Ramos (cell line): Measurements from ENCODE around the gene PNLIPRP2.

Source experiments
- in situ Hi-C: fragments of 300-500 bp; cut with MboI; formaldehyde crosslinking; loops from one replicate; pipeline ENCODE4 v1.14.3; 2022; ENCODE audit warnings: low sequenced_read_pairs; ENCODE audit not compliant: unreplicated experiment

PNLIPRP2 gene

GRCh38 chr10:116611153-116611545 lies 9.6 kb upstream of the PNLIPRP2 start:
- in situ Hi-C loops = no loop called here

GRCh38 chr10:116612107-116612769 lies 8.5 kb upstream of the PNLIPRP2 start:
- in situ Hi-C loops = no loop called here

- in situ Hi-C loops = no loop called here
These were observed 7.3 kb upstream of the PNLIPRP2 start for GRCh38 chr10:116613471-116613870.

GRCh38 chr10:116614796-116615195 lies 6.0 kb upstream of the PNLIPRP2 start:
- in situ Hi-C loops = no loop called here

GRCh38 chr10:116615199-116615776 lies 5.5 kb upstream of the PNLIPRP2 start:
- in situ Hi-C loops = no loop called here

GRCh38 chr10:116621476-116621875 lies 723 bp downstream of the PNLIPRP2 start:
- in situ Hi-C loops = no loop called here

- in situ Hi-C loops = no loop called here
These were observed 1.3 kb downstream of the PNLIPRP2 start for GRCh38 chr10:116621934-116622655.

- in situ Hi-C loops = no loop called here
These were observed 5.1 kb downstream of the PNLIPRP2 start for GRCh38 chr10:116625845-116626244.

- in situ Hi-C loops = no loop called here
These were observed 6.1 kb downstream of the PNLIPRP2 start for GRCh38 chr10:116626815-116627214.

GRCh38 chr10:116627386-116627933 lies 6.7 kb downstream of the PNLIPRP2 start:
- in situ Hi-C loops = no loop called here

GRCh38 chr10:116629340-116629739 lies 8.6 kb downstream of the PNLIPRP2 start:
- in situ Hi-C loops = no loop called here

- in situ Hi-C loops = no loop called here
These were observed 9.3 kb downstream of the PNLIPRP2 start for GRCh38 chr10:116630020-116630419.

- in situ Hi-C loops = no loop called here
These were observed 11.1 kb downstream of the PNLIPRP2 start for GRCh38 chr10:116631871-116632295.

- in situ Hi-C loops = no loop called here
These were observed 12.0 kb downstream of the PNLIPRP2 start for GRCh38 chr10:116632596-116633215.

- in situ Hi-C loops = no loop called here
These were observed 12.5 kb downstream of the PNLIPRP2 start for GRCh38 chr10:116633216-116633600.

GRCh38 chr10:116634126-116634975 lies 13.6 kb downstream of the PNLIPRP2 start:
- in situ Hi-C loops = no loop called here

- in situ Hi-C loops = no loop called here
These were observed 15.6 kb downstream of the PNLIPRP2 start for GRCh38 chr10:116636385-116636784.

GRCh38 chr10:116636976-116637375 lies 16.2 kb downstream of the PNLIPRP2 start:
- in situ Hi-C loops = no loop called here

- in situ Hi-C loops = no loop called here
These were observed 17.1 kb downstream of the PNLIPRP2 start for GRCh38 chr10:116637830-116638229.

GRCh38 chr10:116646502-116646901 lies 25.7 kb downstream of the PNLIPRP2 start:
- in situ Hi-C loops = no loop called here
